Measurements from ENCODE around the gene CERS6.

The CERS6 gene

DNA sequence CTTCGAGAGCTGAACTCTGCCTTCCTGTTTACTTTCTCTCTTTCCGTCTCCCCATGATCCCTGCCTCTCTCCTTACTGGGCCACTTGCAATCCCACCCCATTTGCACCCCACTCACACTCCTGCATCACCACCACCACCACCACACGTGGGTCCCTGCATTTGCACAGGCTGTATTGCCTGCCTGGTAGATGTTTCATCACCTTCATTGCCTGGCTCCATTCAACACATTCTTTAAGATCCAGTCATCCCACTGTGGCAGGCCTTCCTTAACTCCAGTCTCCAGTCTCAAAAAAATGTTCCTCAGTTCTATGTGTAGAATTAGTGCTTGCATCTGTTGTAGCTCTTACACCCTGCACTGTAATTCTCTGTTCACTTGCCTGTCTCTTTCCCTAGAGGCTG lies 360.3 kb downstream of the CERS6 start:
- DNase-seq = no peak

DNA sequence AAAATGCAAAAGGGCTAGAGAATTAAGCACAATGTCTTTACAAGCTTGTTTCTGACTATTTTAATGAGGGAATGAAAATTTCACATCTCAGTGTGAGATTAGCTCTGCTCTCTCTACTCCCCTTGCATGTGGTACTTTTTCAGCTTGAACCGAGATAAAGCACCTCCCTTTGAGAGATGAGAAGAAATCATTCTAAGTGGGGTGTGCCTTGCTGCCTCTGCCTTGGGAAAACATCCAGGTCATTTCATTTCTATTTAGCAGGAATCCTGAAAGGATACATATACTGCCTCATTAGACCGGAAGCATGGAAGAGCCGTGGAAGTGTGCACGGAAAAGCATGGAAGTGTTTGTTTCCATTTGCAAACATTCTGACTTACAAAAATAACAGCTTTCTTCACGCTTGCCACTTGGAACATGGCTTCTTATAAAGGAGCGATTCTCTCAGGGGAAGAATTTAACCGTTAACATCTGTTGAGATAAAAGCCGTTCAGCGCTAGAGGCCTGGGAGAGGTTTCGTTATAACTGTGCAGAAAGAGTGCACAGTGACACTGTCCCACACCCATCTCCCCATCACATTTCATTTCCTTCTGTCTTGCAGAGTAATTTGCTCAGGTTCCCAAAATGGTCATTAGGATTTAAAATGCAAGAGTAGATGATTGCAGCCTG lies 363.1 kb downstream of the CERS6 start:
- no peak for DNase-seq

DNA sequence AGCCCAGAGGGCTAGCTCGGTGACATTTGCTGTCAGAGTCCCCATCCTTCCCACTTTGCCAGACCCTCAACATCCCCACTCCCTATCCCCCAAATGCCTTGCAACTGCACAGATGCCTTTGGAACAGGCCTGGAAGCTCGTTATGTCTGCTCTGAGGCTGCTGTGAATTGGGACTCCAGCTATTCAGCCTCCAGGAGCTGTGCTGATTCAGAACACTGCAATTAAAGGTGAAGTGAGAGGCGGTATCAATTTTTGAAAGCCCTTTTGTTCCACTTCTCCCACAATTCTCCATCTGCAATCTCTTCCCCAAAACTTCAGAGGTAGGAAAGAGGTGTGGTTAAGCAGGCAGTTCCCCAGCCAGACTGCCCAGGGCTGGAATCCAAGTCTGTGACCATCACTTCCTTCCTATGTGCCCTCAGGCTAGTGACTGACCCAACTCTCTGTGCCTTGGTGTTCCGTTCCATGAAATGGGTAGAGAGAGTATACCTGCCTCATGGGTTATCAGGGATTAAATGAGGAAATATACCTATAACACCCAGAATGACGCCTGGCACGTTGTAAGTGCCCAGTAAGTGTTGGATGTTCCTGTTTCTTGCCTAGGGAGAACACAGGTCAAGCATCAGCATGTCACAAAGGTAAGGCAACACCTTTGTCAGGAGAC lies 363.9 kb downstream of the CERS6 start:
- no peak for DNase-seq

DNA sequence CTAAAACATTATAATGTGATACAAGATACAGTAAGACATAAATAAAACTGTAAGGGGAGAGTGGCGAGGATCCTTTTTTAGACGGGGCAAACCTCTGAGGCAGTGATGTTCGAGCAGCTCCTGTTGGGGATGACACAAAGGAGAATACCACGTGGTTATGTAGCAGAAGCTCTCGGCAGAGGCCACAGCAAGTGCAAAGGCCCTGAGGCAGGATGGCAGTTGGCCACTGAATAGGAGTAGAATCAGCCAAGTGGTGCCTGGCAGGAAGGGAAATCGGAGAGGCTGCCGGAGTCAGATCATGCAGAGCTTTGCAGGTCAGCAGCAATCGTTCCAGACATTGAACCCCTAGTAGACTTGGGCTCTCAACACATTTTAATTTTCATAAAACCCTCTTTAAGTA lies 365.5 kb downstream of the CERS6 start:
- DNase-seq = no peak

DNA sequence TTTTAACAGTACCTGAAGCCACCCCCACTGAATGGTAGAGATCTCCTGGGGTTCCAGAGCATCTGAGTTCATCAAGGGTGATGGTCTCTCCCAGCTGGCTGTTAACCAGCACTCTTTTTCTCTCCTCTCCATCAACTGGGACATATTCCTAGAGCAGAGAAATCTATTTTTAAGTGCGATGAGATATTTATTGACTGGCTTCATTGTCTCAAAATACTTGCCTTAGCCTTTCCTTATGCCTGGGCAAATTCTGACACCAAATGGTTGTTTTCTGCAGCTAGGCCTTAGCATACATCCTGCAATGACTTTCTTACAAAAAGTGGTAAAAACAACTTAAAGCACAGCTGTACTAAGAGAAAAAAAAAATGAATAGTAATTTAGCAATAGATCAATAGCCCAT lies 365.9 kb downstream of the CERS6 start:
- no peak for DNase-seq

Data from NCI-H2029 (cell line).